Panc1 (cell line): ENCODE data around the gene ZNF12. TPM values are rescaled to one million over a fixed set of nuclear protein-coding genes. Genes with fewer than 3 reads are reported as not detected.

Source experiments
- ATAC-seq: fragments of 200-7000 bp; cut with Tn5 transposase; 2 replicates; pipeline ENCODE4 v1.9.1; 2020; ENCODE audit warnings: mild to moderate bottlenecking, moderate library complexity
- BruUV-seq: library from RNA; stranded (reverse); fragments of 400-500 nt; replicated peaks from 2 replicates; lab custom pipeline; 2021; lab: Mats Ljungman, UMichigan
- CTCF ChIA-PET: fragments of 300-600 bp; sonication (Branson Sonifier 250); formaldehyde crosslinking; loops from one replicate; lab custom pipeline; 2022; ENCODE audit warnings: antibody characterized with exemption; lab: Charles Lee
- POLR2A ChIA-PET: fragments of 300-600 bp; sonication (Branson Sonifier 250); formaldehyde crosslinking; loops from one replicate; lab custom pipeline; 2022; ENCODE audit warnings: antibody characterized with exemption; lab: Charles Lee
- DNase-seq: peaks from one replicate; pipeline ENCODE4 v3.0.0-alpha.2; 2010; ENCODE audit warnings: low read depth, low spot score
- H3K27ac ChIP-seq: 2 replicates; pipeline ENCODE4 v1.5.1; 2011; ENCODE audit warnings: mild to moderate bottlenecking, low read length, inconsistent platforms
- H3K27me3 ChIP-seq: fragments of 200-500 bp; sonication (Bioruptor generic); 2 replicates; pipeline ENCODE4 v1.6.0; 2014; ENCODE audit warnings: low read length, inconsistent platforms; ENCODE audit not compliant: control insufficient read depth, insufficient read depth
- H3K36me3 ChIP-seq: fragments of 200-500 bp; sonication (Bioruptor generic); 2 replicates; pipeline ENCODE4 v1.5.1; 2014; ENCODE audit warnings: inconsistent platforms, mild to moderate bottlenecking, low read length, moderate library complexity; ENCODE audit not compliant: control insufficient read depth, insufficient read depth
- H3K4me1 ChIP-seq: 2 replicates; pipeline ENCODE4 v1.5.1; 2011; ENCODE audit warnings: inconsistent platforms, mild to moderate bottlenecking, low read length, moderate library complexity; ENCODE audit not compliant: control insufficient read depth, insufficient read depth
- H3K4me3 ChIP-seq, 2 experiments: 2 replicates each; pipeline ENCODE4 v1.5.1; 2011 to 2012; ENCODE audit warnings: low read depth in 2 of 2, low read length in 2 of 2, mild to moderate bottlenecking in 2 of 2, inconsistent platforms in 1 of 2, moderate library complexity in 1 of 2
- H3K9me3 ChIP-seq: fragments of 200-500 bp; sonication (Bioruptor generic); 2 replicates; pipeline ENCODE4 v1.5.1; 2014; ENCODE audit warnings: low read depth, mild to moderate bottlenecking, inconsistent platforms, low read length, moderate library complexity; ENCODE audit not compliant: control insufficient read depth, insufficient read depth
- CTCF ChIP-seq: fragments of 450-650 bp; IDR thresholded peaks from 2 replicates; pipeline ENCODE4 v1.5.1; 2017; ENCODE audit warnings: mild to moderate bottlenecking
- POLR2AphosphoS5 ChIP-seq: IDR thresholded peaks from 2 replicates; pipeline ENCODE4 v1.6.1; 2012; ENCODE audit warnings: mild to moderate bottlenecking, low read depth, low read length, moderate library complexity
- REST ChIP-seq, 2 experiments: IDR thresholded peaks; 2 replicates each; pipeline ENCODE4 v1.6.1; 2011 to 2012; ENCODE audit warnings: low read depth in 2 of 2, control low read depth in 1 of 2, low read length in 1 of 2, mild to moderate bottlenecking in 1 of 2, moderate library complexity in 1 of 2; ENCODE audit not compliant: insufficient read depth in 1 of 2
- SIN3A ChIP-seq: IDR thresholded peaks from 2 replicates; pipeline ENCODE4 v1.6.1; 2012; ENCODE audit warnings: low read depth, mild to moderate bottlenecking, low read length, moderate library complexity, borderline replicate concordance; ENCODE audit not compliant: insufficient read depth
- TCF7L2 ChIP-seq: IDR thresholded peaks from 2 replicates; pipeline ENCODE4 v1.6.1; 2011; ENCODE audit warnings: mild to moderate bottlenecking, low read depth, low read length, inconsistent platforms
- in situ Hi-C: cut with HindIII; loops from 2 replicates; pipeline ENCODE4 v1.10.0; 2016; ENCODE audit warnings: low sequenced_read_pairs, low pct_unique_long_range_greater_than_20kb
- intact Hi-C: fragments of 100-400 bp; cut with micrococcal nuclease; formaldehyde crosslinking; loops from one replicate; pipeline ENCODE4 v1.10.0; 2022; ENCODE audit not compliant: unreplicated experiment
- total RNA-seq: library from RNA; stranded (reverse); gene quantifications from one replicate; pipeline ENCODE4 v1.2.1, GENCODE V29; 2021; ENCODE audit not compliant: unreplicated experiment

Gene ZNF12
- total RNA-seq, 1 experiment from 2014 or later, result 37.3 TPM

- in situ Hi-C loops (no loop called here), intact Hi-C loops (no loop called here)
- BruUV-seq, result no TSS peak
- Histone ChIP-seq H3K36me3 (no peaks in the 10 kb centered on the region; the same call in 1 of the 2 replicates), H3K9me3 (no peaks in the 10 kb centered on the region; the same call in 1 of the 2 replicates), H3K4me3 (no peak overlapping the region), H3K27me3 (no peaks in the 10 kb centered on the region), H3K27ac (no peak overlapping the region), H3K4me1 (no peaks in the 10 kb centered on the region)
- no peak for TF ChIP-seq POLR2AphosphoS5
- no peak for TF ChIP-seq TCF7L2
- no peak for TF ChIP-seq CTCF
- TF ChIP-seq REST (IDR thresholded peaks at IDR 0.05; ENCODE audit: insufficient read depth in 1 of 2, low read depth in 2 of 2, low read length in 1 of 2), result no peak
- no peak for TF ChIP-seq SIN3A
- ATAC-seq (no peak), DNase-seq (no peak)
- POLR2A ChIA-PET, result no interaction called here
- CTCF ChIA-PET, result no interaction called here
Observed at GRCh38 chr7:6647080-6647479, 59.7 kb downstream of the ZNF12 start.

GRCh38 chr7:6646465-6646864, 60.3 kb downstream of the ZNF12 start:
- no peaks in the 10 kb centered on the region; the same call in 1 of the 2 replicates for H3K9me3 ChIP-seq
- no peak overlapping the region for H3K4me3 ChIP-seq
- H3K27ac ChIP-seq, result no peak overlapping the region
- in situ Hi-C loops (no loop called here), intact Hi-C loops (no loop called here)
- no peaks in the 10 kb centered on the region for H3K4me1 ChIP-seq
- no peaks in the 10 kb centered on the region for H3K27me3 ChIP-seq
- ChIA-PET POLR2A (no interaction called here), CTCF (no interaction called here)
- H3K36me3 ChIP-seq, result no peaks in the 10 kb centered on the region; the same call in 1 of the 2 replicates
- TF ChIP-seq REST (IDR thresholded peaks at IDR 0.05; ENCODE audit: insufficient read depth in 1 of 2, low read depth in 2 of 2, low read length in 1 of 2), result no peak
- TF ChIP-seq TCF7L2, result no peak
- TF ChIP-seq POLR2AphosphoS5, result no peak
- TF ChIP-seq CTCF, result no peak
- no peak for TF ChIP-seq SIN3A
- DNase-seq, result no peak
- no TSS peak for BruUV-seq
- ATAC-seq, result no peak
